Urothelium cell line (cell line): Measurements from ENCODE around the gene ZNF106.

Experiments
- DNase-seq: peaks from one replicate; pipeline ENCODE4 v3.0.0; 2011; ENCODE audit warnings: low spot score, mixed read lengths
- FAIRE-seq: peaks from 2 replicates; lab custom pipeline; 2011; peaks lifted over from hg19 to GRCh38; lab: Jason Lieb, UNC

ZNF106 gene

GRCh38 chr15:42490671-42491538, at the start of gene ZNF106:
ZNF106 (minus strand) TSS chr15:42491141; CDS start chr15:42472289, 18,852 bp downstream.
- FAIRE-seq: no peak
- peak; percentile 93 for DNase-seq

GRCh38 chr15:42533246-42533645, 42.3 kb upstream of the ZNF106 start:
- no peak for FAIRE-seq
- DNase-seq: no peak

- FAIRE-seq (no peak), DNase-seq (no peak)
Measured at GRCh38 chr15:42528970-42529369, 38.0 kb upstream of the ZNF106 start.

GRCh38 chr15:42523331-42523730, 32.4 kb upstream of the ZNF106 start:
- FAIRE-seq (no peak), DNase-seq (no peak)

- FAIRE-seq (no peak), DNase-seq (no peak)
Measured at GRCh38 chr15:42511007-42511391, 20.1 kb upstream of the ZNF106 start.

- FAIRE-seq: no peak
- DNase-seq: no peak
Measured at GRCh38 chr15:42510258-42511006, 19.5 kb upstream of the ZNF106 start.

- FAIRE-seq (no peak), DNase-seq (no peak)
Measured at GRCh38 chr15:42508263-42508690, 17.3 kb upstream of the ZNF106 start.

GRCh38 chr15:42507514-42507913, 16.6 kb upstream of the ZNF106 start:
- FAIRE-seq (no peak), DNase-seq (no peak)

- DNase-seq: no peak
- no peak for FAIRE-seq
Measured at GRCh38 chr15:42504631-42505030, 13.7 kb upstream of the ZNF106 start.

- FAIRE-seq (no peak), DNase-seq (no peak)
Measured at GRCh38 chr15:42503825-42504224, 12.9 kb upstream of the ZNF106 start.

GRCh38 chr15:42502477-42502876, 11.5 kb upstream of the ZNF106 start:
- DNase-seq (no peak), FAIRE-seq (no peak)

GRCh38 chr15:42499858-42500609, 9.1 kb upstream of the ZNF106 start:
- FAIRE-seq (no peak), DNase-seq (no peak)

- no peak for FAIRE-seq
- no peak for DNase-seq
Measured at GRCh38 chr15:42498212-42499068, 7.5 kb upstream of the ZNF106 start.

- FAIRE-seq (no peak), DNase-seq (peak; percentile 94)
Measured at GRCh38 chr15:42495361-42496212, 4.6 kb upstream of the ZNF106 start, which contains the start of gene SNAP23. SNAP23 (plus strand) TSS chr15:42495634; CDS start chr15:42511847, 16,213 bp downstream.

GRCh38 chr15:42494998-42495360, 4.0 kb upstream of the ZNF106 start:
- DNase-seq: peak; percentile 25
- no peak for FAIRE-seq

- no peak for DNase-seq
- FAIRE-seq: no peak
Measured at GRCh38 chr15:42493679-42494078, 2.7 kb upstream of the ZNF106 start.

- no peak for FAIRE-seq
- DNase-seq: peak; percentile 23
Measured at GRCh38 chr15:42491539-42492225, 741 bp upstream of the ZNF106 start.

GRCh38 chr15:42490291-42490670, 660 bp downstream of the ZNF106 start:
- DNase-seq (peak; percentile 13), FAIRE-seq (no peak)

- no peak for FAIRE-seq
- DNase-seq: no peak
Measured at GRCh38 chr15:42483677-42484076, 7.3 kb downstream of the ZNF106 start.
